HS-5 (cell line): ENCODE data around the gene ATOH8.
"Not testable (repeated sequence)": the region's sequence is repeated elsewhere in the genome, so short reads cannot be mapped to it uniquely, and the experiment has no call there.

Experiments
- DNase-seq: peaks from one replicate; pipeline ENCODE4 v3.0.0-alpha.2; 2012; ENCODE audit warnings: low read depth

ATOH8 gene

GRCh38 chr2:85828725-85829124 lies 74.9 kb downstream of the ATOH8 start:
- DNase-seq, result no peak

DNA sequence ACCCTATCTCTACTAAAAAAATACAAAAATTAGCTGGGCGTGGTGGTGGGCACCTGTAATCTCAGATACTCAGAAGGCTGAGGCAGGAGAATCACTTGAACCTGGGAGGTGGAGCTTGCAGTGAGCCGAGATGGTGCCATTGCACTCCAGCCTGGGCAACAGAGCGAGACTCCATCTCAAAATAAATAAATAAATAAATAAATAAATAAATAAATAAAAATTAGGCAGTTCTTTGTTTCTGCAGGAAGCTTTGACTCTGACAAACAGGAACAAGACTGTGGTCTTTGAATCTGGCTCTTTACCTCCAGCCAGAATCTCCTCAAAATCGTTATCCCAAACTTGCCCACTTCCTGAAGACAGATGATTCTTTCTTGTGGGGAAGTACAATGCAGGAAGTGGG lies 75.6 kb downstream of the ATOH8 start:
- not testable (repeated sequence) for DNase-seq

DNA sequence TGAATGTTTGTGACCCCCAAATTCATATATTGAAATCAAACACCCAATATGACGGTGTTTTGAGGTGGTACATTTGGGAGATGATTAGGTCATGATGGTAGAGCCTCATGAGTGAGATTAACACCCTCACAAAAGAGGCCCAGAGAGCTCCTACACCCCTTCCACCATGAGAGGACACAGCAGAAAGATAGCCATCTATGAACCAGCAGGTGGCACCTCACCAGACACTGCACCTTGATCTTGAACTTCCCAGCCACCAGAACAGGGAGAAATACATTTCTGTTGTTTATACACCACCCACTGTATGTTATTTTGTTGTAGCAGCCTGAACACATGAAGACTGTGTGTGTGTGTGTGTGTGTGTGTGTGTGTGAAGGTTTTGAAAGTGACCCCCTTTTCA lies 76.9 kb downstream of the ATOH8 start:
- no peak for DNase-seq

DNA sequence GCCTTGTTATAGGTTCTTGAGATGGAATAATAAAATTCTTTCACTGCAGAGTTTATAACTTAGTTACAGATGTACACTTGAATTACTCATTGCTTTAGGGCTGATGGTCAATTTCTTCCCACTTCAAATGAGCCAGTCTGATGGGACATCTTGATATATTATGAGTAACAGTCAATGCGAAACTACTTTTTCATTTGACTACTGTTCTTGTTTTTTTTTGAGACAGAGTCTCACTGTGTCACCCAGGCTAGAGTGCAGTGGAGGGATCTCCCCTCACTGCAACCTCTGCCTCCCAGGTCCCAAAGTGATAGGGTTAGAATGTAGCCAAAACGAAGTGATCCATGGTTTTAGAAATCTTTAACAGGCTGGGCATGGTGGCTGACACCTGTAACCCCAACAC lies 77.9 kb downstream of the ATOH8 start:
- no peak for DNase-seq

- DNase-seq, result no peak
Observed at GRCh38 chr2:85834466-85834865, 80.7 kb downstream of the ATOH8 start.
